Panc1 (cell line): ENCODE data around the gene FRMPD1. TPM values are rescaled to one million over a fixed set of nuclear protein-coding genes. Genes with fewer than 3 reads are reported as not detected.
A peak's percentile ranks its signal among the peaks of the same experiment; 100 is the strongest.

ENCODE experiments used
- ATAC-seq: fragments of 200-7000 bp; cut with Tn5 transposase; 2 replicates; pipeline ENCODE4 v1.9.1; 2020; ENCODE audit warnings: mild to moderate bottlenecking, moderate library complexity
- BruUV-seq: library from RNA; stranded (reverse); fragments of 400-500 nt; replicated peaks from 2 replicates; lab custom pipeline; 2021; lab: Mats Ljungman, UMichigan
- CTCF ChIA-PET: fragments of 300-600 bp; sonication (Branson Sonifier 250); formaldehyde crosslinking; loops from one replicate; lab custom pipeline; 2022; ENCODE audit warnings: antibody characterized with exemption; lab: Charles Lee
- POLR2A ChIA-PET: fragments of 300-600 bp; sonication (Branson Sonifier 250); formaldehyde crosslinking; loops from one replicate; lab custom pipeline; 2022; ENCODE audit warnings: antibody characterized with exemption; lab: Charles Lee
- DNase-seq: peaks from one replicate; pipeline ENCODE4 v3.0.0-alpha.2; 2010; ENCODE audit warnings: low read depth, low spot score
- H3K27ac ChIP-seq: 2 replicates; pipeline ENCODE4 v1.5.1; 2011; ENCODE audit warnings: mild to moderate bottlenecking, low read length, inconsistent platforms
- H3K27me3 ChIP-seq: fragments of 200-500 bp; sonication (Bioruptor generic); 2 replicates; pipeline ENCODE4 v1.6.0; 2014; ENCODE audit warnings: low read length, inconsistent platforms; ENCODE audit not compliant: control insufficient read depth, insufficient read depth
- H3K36me3 ChIP-seq: fragments of 200-500 bp; sonication (Bioruptor generic); 2 replicates; pipeline ENCODE4 v1.5.1; 2014; ENCODE audit warnings: inconsistent platforms, mild to moderate bottlenecking, low read length, moderate library complexity; ENCODE audit not compliant: control insufficient read depth, insufficient read depth
- H3K4me1 ChIP-seq: 2 replicates; pipeline ENCODE4 v1.5.1; 2011; ENCODE audit warnings: inconsistent platforms, mild to moderate bottlenecking, low read length, moderate library complexity; ENCODE audit not compliant: control insufficient read depth, insufficient read depth
- H3K4me3 ChIP-seq, 2 experiments: 2 replicates each; pipeline ENCODE4 v1.5.1; 2011 to 2012; ENCODE audit warnings: low read depth in 2 of 2, low read length in 2 of 2, mild to moderate bottlenecking in 2 of 2, inconsistent platforms in 1 of 2, moderate library complexity in 1 of 2
- H3K9me3 ChIP-seq: fragments of 200-500 bp; sonication (Bioruptor generic); 2 replicates; pipeline ENCODE4 v1.5.1; 2014; ENCODE audit warnings: low read depth, mild to moderate bottlenecking, inconsistent platforms, low read length, moderate library complexity; ENCODE audit not compliant: control insufficient read depth, insufficient read depth
- POLR2AphosphoS5 ChIP-seq: IDR thresholded peaks from 2 replicates; pipeline ENCODE4 v1.6.1; 2012; ENCODE audit warnings: mild to moderate bottlenecking, low read depth, low read length, moderate library complexity
- REST ChIP-seq, 2 experiments: IDR thresholded peaks; 2 replicates each; pipeline ENCODE4 v1.6.1; 2011 to 2012; ENCODE audit warnings: low read depth in 2 of 2, control low read depth in 1 of 2, low read length in 1 of 2, mild to moderate bottlenecking in 1 of 2, moderate library complexity in 1 of 2; ENCODE audit not compliant: insufficient read depth in 1 of 2
- in situ Hi-C: cut with HindIII; loops from 2 replicates; pipeline ENCODE4 v1.10.0; 2016; ENCODE audit warnings: low sequenced_read_pairs, low pct_unique_long_range_greater_than_20kb
- intact Hi-C: fragments of 100-400 bp; cut with micrococcal nuclease; formaldehyde crosslinking; loops from one replicate; pipeline ENCODE4 v1.10.0; 2022; ENCODE audit not compliant: unreplicated experiment
- total RNA-seq: library from RNA; stranded (reverse); gene quantifications from one replicate; pipeline ENCODE4 v1.2.1, GENCODE V29; 2021; ENCODE audit not compliant: unreplicated experiment
- TF ChIP-seq, protein P1 (sequence below): fragments of 450-650 bp; IDR thresholded peaks from 2 replicates; pipeline ENCODE4 v1.5.1; 2017; ENCODE audit warnings: mild to moderate bottlenecking

FRMPD1 gene
- total RNA-seq, 1 experiment from 2014 or later = 0.21 TPM

- no peak overlapping the region for H3K4me3 ChIP-seq
- DNase-seq = no peak
- ATAC-seq = no peak
- no peak for TF ChIP-seq REST (IDR thresholded peaks at IDR 0.05; ENCODE audit: insufficient read depth in 1 of 2, low read depth in 2 of 2, low read length in 1 of 2)
- TF ChIP-seq, protein P1, sequence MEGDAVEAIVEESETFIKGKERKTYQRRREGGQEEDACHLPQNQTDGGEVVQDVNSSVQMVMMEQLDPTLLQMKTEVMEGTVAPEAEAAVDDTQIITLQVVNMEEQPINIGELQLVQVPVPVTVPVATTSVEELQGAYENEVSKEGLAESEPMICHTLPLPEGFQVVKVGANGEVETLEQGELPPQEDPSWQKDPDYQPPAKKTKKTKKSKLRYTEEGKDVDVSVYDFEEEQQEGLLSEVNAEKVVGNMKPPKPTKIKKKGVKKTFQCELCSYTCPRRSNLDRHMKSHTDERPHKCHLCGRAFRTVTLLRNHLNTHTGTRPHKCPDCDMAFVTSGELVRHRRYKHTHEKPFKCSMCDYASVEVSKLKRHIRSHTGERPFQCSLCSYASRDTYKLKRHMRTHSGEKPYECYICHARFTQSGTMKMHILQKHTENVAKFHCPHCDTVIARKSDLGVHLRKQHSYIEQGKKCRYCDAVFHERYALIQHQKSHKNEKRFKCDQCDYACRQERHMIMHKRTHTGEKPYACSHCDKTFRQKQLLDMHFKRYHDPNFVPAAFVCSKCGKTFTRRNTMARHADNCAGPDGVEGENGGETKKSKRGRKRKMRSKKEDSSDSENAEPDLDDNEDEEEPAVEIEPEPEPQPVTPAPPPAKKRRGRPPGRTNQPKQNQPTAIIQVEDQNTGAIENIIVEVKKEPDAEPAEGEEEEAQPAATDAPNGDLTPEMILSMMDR = 0 out of 2 replicates have a peak, but pooled peaks have one; percentile 4
- BruUV-seq = no TSS peak
- in situ Hi-C loops (no loop called here), intact Hi-C loops (no loop called here)
- peaks cover 25% of the 10 kb centered on the region for H3K27me3 ChIP-seq
- no peak overlapping the region for H3K27ac ChIP-seq
- ChIA-PET POLR2A (no interaction called here), CTCF (no interaction called here)
- H3K36me3 ChIP-seq = no peaks in the 10 kb centered on the region
- no peaks in the 10 kb centered on the region for H3K9me3 ChIP-seq
- H3K4me1 ChIP-seq = no peaks in the 10 kb centered on the region
Observed at GRCh38 chr9:37710046-37710445, 59.3 kb downstream of the FRMPD1 start.

- TF ChIP-seq POLR2AphosphoS5 = no peak
- TF ChIP-seq REST (IDR thresholded peaks at IDR 0.05; ENCODE audit: insufficient read depth in 1 of 2, low read depth in 2 of 2, low read length in 1 of 2) = no peak
- TF ChIP-seq, protein P1 = no peak
- POLR2A ChIA-PET = no interaction called here
- H3K4me1 ChIP-seq = no peaks in the 10 kb centered on the region
- in situ Hi-C loops (no loop called here), intact Hi-C loops (no loop called here)
- DNase-seq (no peak), ATAC-seq (no peak)
- CTCF ChIA-PET = no interaction called here
- peaks cover 10% of the 10 kb centered on the region; the same call in 1 of the 2 replicates for H3K27me3 ChIP-seq
- no peak overlapping the region for H3K4me3 ChIP-seq
- no peaks in the 10 kb centered on the region for H3K9me3 ChIP-seq
- no peak overlapping the region for H3K27ac ChIP-seq
- H3K36me3 ChIP-seq = no peaks in the 10 kb centered on the region
- BruUV-seq = no TSS peak
Observed at GRCh38 chr9:37715260-37715659, 64.5 kb downstream of the FRMPD1 start.
